Dendritic cell treated with granulocyte-macrophage colony-stimulating factor and Interleukin-4, amounts not matched to agents 40 ng/mL and 50 ng/mL, for 4 days (primary cell): ENCODE data around the gene SPTB.
"Not testable (repeated sequence)": the region's sequence is repeated elsewhere in the genome, so short reads cannot be mapped to it uniquely, and the experiment has no call there.

Source experiments
- H3K27ac Mint-ChIP-seq: one replicate; pipeline ENCODE4 v1.8.0; 2022; ENCODE audit warnings: mild to moderate bottlenecking, mixed read lengths
- H3K27me3 Mint-ChIP-seq: one replicate; pipeline ENCODE4 v1.8.0; 2022; ENCODE audit warnings: mild to moderate bottlenecking, mixed read lengths
- H3K36me3 Mint-ChIP-seq: one replicate; pipeline ENCODE4 v1.8.0; 2022; ENCODE audit warnings: low read depth, mixed read lengths
- H3K4me1 Mint-ChIP-seq: one replicate; pipeline ENCODE4 v1.8.0; 2022; ENCODE audit warnings: low read depth, mixed read lengths
- H3K4me3 Mint-ChIP-seq: one replicate; pipeline ENCODE4 v1.8.0; 2022; ENCODE audit warnings: mild to moderate bottlenecking, moderate library complexity, mixed read lengths
- H3K9me3 Mint-ChIP-seq: one replicate; pipeline ENCODE4 v1.8.0; 2022; ENCODE audit warnings: mixed read lengths
- intact Hi-C: fragments of 100-400 bp; cut with micrococcal nuclease; formaldehyde crosslinking; loops from one replicate; pipeline ENCODE4 v1.15.0; 2022

The SPTB gene

GRCh38 chr14:64812412-64812811 is 67.3 kb downstream of the SPTB start:
- Mint-ChIP-seq H3K27me3 (peaks cover 8% of the 10 kb centered on the region), H3K36me3 (no peaks in the 10 kb centered on the region), H3K4me1 (no peaks in the 10 kb centered on the region), H3K27ac (no peak overlapping the region), H3K9me3 (no peaks in the 10 kb centered on the region), H3K4me3 (no peak overlapping the region)
- intact Hi-C loops: no loop called here

DNA sequence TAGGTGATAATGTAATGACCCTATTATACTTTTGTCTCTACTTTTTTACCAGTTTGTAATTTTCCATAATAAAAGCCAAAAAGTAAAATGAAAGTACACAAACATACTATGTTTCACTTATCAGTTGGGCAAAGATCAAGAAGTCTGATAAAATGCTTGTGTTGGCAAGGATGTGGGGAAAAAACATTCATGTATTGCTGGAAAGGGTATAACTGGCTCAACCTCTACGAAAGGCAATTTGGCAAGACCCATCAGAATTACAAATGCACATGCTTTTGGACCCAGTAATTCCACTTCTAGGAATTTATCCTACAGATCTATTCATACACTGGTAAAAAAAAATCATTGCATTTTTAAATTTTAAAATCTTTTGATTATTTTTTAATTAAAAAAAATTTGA is 68.0 kb downstream of the SPTB start:
- intact Hi-C loops: no loop called here

GRCh38 chr14:64808449-64808848 is 71.3 kb downstream of the SPTB start:
- H3K4me3 Mint-ChIP-seq: no peak overlapping the region
- no peak overlapping the region for H3K27ac Mint-ChIP-seq
- intact Hi-C loops: no loop called here

More for the DNA sequence above, 68.0 kb downstream of the SPTB start:
- H3K27ac Mint-ChIP-seq: no peak overlapping the region
- H3K36me3 Mint-ChIP-seq: no peaks in the 10 kb centered on the region
- no peak overlapping the region for H3K4me3 Mint-ChIP-seq
- H3K4me1 Mint-ChIP-seq: no peaks in the 10 kb centered on the region
- peaks cover 8% of the 10 kb centered on the region for H3K27me3 Mint-ChIP-seq
- no peaks in the 10 kb centered on the region for H3K9me3 Mint-ChIP-seq

GRCh38 chr14:64807551-64807950 is 72.2 kb downstream of the SPTB start:
- no peaks in the 10 kb centered on the region for H3K36me3 Mint-ChIP-seq
- H3K9me3 Mint-ChIP-seq: no peaks in the 10 kb centered on the region
- H3K4me3 Mint-ChIP-seq: no peak overlapping the region
- intact Hi-C loops: no loop called here
- H3K27me3 Mint-ChIP-seq: peaks cover 2% of the 10 kb centered on the region
- no peak overlapping the region for H3K27ac Mint-ChIP-seq
- no peaks in the 10 kb centered on the region for H3K4me1 Mint-ChIP-seq

More at GRCh38 chr14:64808449-64808848, 71.3 kb downstream of the SPTB start:
- H3K36me3 Mint-ChIP-seq: no peaks in the 10 kb centered on the region
- H3K27me3 Mint-ChIP-seq: peaks cover 4% of the 10 kb centered on the region
- no peaks in the 10 kb centered on the region for H3K4me1 Mint-ChIP-seq
- no peaks in the 10 kb centered on the region for H3K9me3 Mint-ChIP-seq

DNA sequence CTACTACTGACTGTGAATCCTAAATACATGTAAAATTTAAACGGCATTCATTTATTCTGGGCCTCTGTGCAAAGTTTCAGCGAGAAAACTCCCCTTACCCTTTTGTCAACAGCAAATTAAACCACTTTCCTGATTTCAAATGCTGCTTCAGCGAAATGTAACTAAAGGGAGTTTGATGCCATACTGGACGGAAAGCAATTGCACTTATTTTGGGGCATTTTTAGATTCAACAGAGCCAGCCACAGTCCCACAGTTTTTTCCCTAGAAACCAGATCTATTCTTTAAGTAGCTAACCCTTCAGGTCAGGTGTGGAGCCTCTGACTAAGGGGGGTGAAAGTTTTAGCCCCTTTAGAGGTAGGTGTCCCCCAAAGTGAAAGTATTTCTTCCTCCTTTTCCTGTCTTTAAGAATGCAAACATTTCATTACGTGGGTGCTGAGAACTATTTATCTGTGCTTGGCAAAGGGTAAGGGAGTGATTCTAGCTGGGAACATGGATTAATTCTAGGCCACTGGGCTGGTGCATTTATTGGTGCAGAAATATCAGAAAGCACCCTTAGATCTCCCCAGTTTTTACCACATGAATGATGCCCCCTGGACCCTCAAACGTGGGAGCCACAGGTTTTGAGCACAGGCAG is 72.7 kb downstream of the SPTB start:
- H3K4me3 Mint-ChIP-seq: no peak overlapping the region
- no peaks in the 10 kb centered on the region for H3K9me3 Mint-ChIP-seq
- intact Hi-C loops: no loop called here
- H3K27ac Mint-ChIP-seq: no peak overlapping the region
- peaks cover 4% of the 10 kb centered on the region for H3K27me3 Mint-ChIP-seq
- no peaks in the 10 kb centered on the region for H3K36me3 Mint-ChIP-seq
- H3K4me1 Mint-ChIP-seq: no peaks in the 10 kb centered on the region

DNA sequence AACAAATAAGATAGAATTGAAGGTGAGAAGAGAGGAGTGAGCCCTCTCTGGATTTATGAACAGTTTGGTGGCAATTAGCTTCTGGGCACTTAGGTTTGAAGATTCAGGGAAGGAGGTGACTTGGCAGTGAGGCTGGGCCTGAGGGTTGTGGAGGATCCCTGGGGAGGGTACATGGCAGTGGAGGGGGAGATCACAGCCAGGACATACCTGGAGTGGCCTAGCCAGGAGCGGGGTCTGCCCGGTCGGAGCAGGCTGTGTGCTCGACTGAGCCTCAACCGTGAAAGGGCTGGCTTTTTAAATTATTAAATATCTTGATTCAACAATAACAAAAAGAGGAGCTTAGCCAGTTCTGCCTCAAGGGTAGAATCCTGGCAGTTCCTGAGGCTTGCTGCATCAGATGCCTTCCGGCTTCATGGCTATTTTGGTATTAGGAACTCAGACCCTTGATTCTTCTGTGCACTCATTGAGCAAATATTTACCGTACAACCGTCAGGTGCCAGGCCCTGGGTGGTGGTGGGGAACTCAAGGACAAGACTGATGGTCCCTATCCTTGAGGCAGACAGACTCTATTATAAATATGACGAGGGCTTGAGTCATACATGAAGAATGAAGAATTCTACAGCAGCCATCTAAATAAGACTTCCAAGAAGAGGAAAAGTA is 73.4 kb downstream of the SPTB start:
- Mint-ChIP-seq H3K27me3 (peaks cover 4% of the 10 kb centered on the region), H3K4me1 (no peaks in the 10 kb centered on the region), H3K9me3 (no peaks in the 10 kb centered on the region), H3K4me3 (no peak overlapping the region), H3K36me3 (no peaks in the 10 kb centered on the region), H3K27ac (no peak overlapping the region)
- intact Hi-C loops: no loop called here

GRCh38 chr14:64805646-64806045 is 74.1 kb downstream of the SPTB start:
- intact Hi-C loops, H3K4me3 Mint-ChIP-seq, H3K36me3 Mint-ChIP-seq, H3K9me3 Mint-ChIP-seq, H3K27me3 Mint-ChIP-seq, H3K4me1 Mint-ChIP-seq, H3K27ac Mint-ChIP-seq: not testable (repeated sequence)

DNA sequence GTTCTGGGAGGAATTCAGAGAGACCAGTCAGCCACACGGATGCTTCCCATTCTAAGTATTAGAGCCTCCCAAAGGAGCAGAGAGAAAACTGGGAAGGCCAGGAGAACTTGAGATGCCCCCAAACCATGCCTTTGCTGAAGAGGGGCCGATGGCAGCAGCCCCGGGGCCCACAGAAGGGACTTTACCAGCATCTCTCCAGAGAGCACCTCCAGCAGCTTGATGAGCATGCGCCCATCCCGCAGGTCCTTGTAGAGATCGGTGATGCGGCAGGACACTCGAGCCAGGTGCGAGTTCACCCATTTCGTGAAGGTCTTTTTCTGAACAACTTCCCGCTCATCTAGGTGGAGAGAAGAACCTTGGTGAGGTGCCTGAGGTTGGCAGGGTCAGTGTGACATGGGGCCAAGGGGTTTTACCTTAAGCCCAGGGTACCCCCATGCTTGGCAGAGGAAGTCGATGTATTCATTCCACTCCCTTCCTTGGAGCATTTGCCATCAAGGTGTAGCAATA is 74.9 kb downstream of the SPTB start:
- Mint-ChIP-seq H3K4me3 (no peak overlapping the region), H3K36me3 (no peaks in the 10 kb centered on the region), H3K27ac (no peak overlapping the region), H3K4me1 (no peaks in the 10 kb centered on the region), H3K27me3 (peaks cover 4% of the 10 kb centered on the region), H3K9me3 (no peaks in the 10 kb centered on the region)
- intact Hi-C loops: no loop called here

DNA sequence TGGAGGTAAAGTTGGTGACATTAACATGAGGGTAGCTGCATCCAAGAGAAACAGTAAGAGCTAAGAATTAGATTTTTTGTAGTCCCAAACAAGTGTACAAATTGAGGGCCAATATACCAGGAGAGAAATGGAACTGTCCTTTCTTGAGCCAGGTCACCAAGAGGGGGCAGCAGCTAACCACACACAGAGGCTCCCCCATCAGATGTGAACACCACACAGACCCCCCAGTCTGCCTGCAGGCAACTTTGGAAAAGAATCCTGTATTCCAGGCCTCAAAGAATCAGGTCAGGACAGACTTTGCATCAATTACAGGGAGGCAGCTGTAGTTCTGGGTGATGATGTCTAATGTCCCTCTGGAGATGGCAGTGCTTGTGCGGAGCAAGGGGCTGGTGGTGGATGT is 77.9 kb downstream of the SPTB start:
- no peak overlapping the region for H3K4me3 Mint-ChIP-seq
- intact Hi-C loops: no loop called here

DNA sequence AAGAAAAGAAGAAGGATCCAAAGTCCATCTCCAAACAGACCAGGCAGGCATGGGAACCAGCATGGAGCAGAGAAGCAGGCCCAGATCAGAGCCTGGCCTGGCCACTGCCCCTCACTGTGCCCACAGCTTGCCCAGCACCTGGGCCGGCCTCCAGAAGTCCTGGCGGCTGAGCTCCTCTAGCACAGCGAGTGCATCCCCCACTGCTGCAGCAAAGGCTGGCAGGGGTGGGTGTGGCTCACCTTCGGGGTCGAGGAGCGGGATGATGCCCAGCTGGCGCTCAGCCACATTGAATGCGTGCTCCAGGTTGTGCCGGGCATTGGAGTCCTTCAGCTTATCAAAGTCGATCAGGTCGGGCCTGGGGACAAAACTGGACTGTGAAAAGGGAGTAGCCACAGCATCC is 78.7 kb downstream of the SPTB start:
- Mint-ChIP-seq H3K4me1 (no peaks in the 10 kb centered on the region), H3K4me3 (no peak overlapping the region), H3K27ac (no peak overlapping the region), H3K27me3 (peaks cover 4% of the 10 kb centered on the region), H3K9me3 (no peaks in the 10 kb centered on the region), H3K36me3 (no peaks in the 10 kb centered on the region)
- intact Hi-C loops: no loop called here

More for the DNA sequence above, 77.9 kb downstream of the SPTB start:
- Mint-ChIP-seq H3K4me1 (no peaks in the 10 kb centered on the region), H3K36me3 (no peaks in the 10 kb centered on the region), H3K9me3 (no peaks in the 10 kb centered on the region), H3K27ac (no peak overlapping the region), H3K27me3 (peaks cover 4% of the 10 kb centered on the region)

GRCh38 chr14:64800000-64800399 is 79.7 kb downstream of the SPTB start:
- no peak overlapping the region for H3K27ac Mint-ChIP-seq
- H3K9me3 Mint-ChIP-seq: no peaks in the 10 kb centered on the region
- peaks cover 4% of the 10 kb centered on the region for H3K27me3 Mint-ChIP-seq
- H3K4me1 Mint-ChIP-seq: no peaks in the 10 kb centered on the region
- no peak overlapping the region for H3K4me3 Mint-ChIP-seq
- H3K36me3 Mint-ChIP-seq: no peaks in the 10 kb centered on the region
- intact Hi-C loops: no loop called here

GRCh38 chr14:64799555-64799954 is 80.2 kb downstream of the SPTB start:
- H3K27me3 Mint-ChIP-seq: peaks cover 4% of the 10 kb centered on the region
- intact Hi-C loops: no loop called here
- no peaks in the 10 kb centered on the region for H3K4me1 Mint-ChIP-seq
- H3K4me3 Mint-ChIP-seq: no peak overlapping the region
- H3K36me3 Mint-ChIP-seq: no peaks in the 10 kb centered on the region
- H3K27ac Mint-ChIP-seq: no peak overlapping the region
- H3K9me3 Mint-ChIP-seq: no peaks in the 10 kb centered on the region

- no peaks in the 10 kb centered on the region for H3K27me3 Mint-ChIP-seq
- no peaks in the 10 kb centered on the region for H3K9me3 Mint-ChIP-seq
- no peaks in the 10 kb centered on the region for H3K4me1 Mint-ChIP-seq
- H3K4me3 Mint-ChIP-seq: no peak overlapping the region
- no peaks in the 10 kb centered on the region for H3K36me3 Mint-ChIP-seq
- H3K27ac Mint-ChIP-seq: no peak overlapping the region
- intact Hi-C loops: no loop called here
These were observed 83.3 kb downstream of the SPTB start for GRCh38 chr14:64796369-64796768.

GRCh38 chr14:64795921-64796320 is 83.8 kb downstream of the SPTB start:
- intact Hi-C loops: no loop called here
- Mint-ChIP-seq H3K27ac (no peak overlapping the region), H3K9me3 (no peaks in the 10 kb centered on the region), H3K4me3 (no peak overlapping the region), H3K36me3 (no peaks in the 10 kb centered on the region), H3K4me1 (no peaks in the 10 kb centered on the region), H3K27me3 (no peaks in the 10 kb centered on the region)

- Mint-ChIP-seq H3K4me3 (no peak overlapping the region), H3K9me3 (no peaks in the 10 kb centered on the region), H3K36me3 (no peaks in the 10 kb centered on the region), H3K27me3 (no peaks in the 10 kb centered on the region), H3K27ac (no peak overlapping the region), H3K4me1 (no peaks in the 10 kb centered on the region)
- intact Hi-C loops: no loop called here
These were observed 84.5 kb downstream of the SPTB start for GRCh38 chr14:64795211-64795610.
